GM12878 (cell line): Measurements from ENCODE around the gene CCDC187. TPM values are rescaled to one million over a fixed set of nuclear protein-coding genes. Genes with fewer than 3 reads are reported as not detected.
A peak's percentile ranks its signal among the peaks of the same experiment; 100 is the strongest.

ENCODE experiments used
- ATAC-seq: fragments of 200-7000 bp; cut with Tn5 transposase; 3 replicates; pipeline ENCODE4 v1.9.1; 2020; ENCODE audit warnings: mild to moderate bottlenecking, moderate library complexity
- BruUV-seq: library from RNA; stranded (reverse); fragments of 400-500 nt; replicated peaks from 2 replicates; lab custom pipeline; 2021; lab: Mats Ljungman, UMichigan
- CTCF ChIA-PET: fragments of 300-600 bp; sonication (Branson Sonifier 250); formaldehyde crosslinking; extraction: SDS; loops from one replicate; lab custom pipeline; 2021; ENCODE audit warnings: inconsistent platforms; lab: Yijun Ruan, JAX
- POLR2A ChIA-PET: fragments of 350-600 bp; formaldehyde crosslinking; extraction: SDS; loops from one replicate; lab custom pipeline; 2021; ENCODE audit warnings: inconsistent platforms; lab: Charles Lee
- RAD21 ChIA-PET: fragments of 300-600 bp; sonication (Branson Sonifier 250); formaldehyde crosslinking; loops from one replicate; lab custom pipeline; 2023; ENCODE audit warnings: antibody characterized with exemption; ENCODE audit not compliant: unreplicated experiment; lab: Charles Lee
- SMC1A ChIA-PET: fragments of 300-600 bp; sonication (Branson Sonifier 250); formaldehyde crosslinking; loops from one replicate; lab custom pipeline; 2023; ENCODE audit not compliant: unreplicated experiment, uncharacterized antibody; lab: Charles Lee
- DNase-seq: peaks from one replicate; pipeline ENCODE4 v3.0.0-alpha.2; 2011; ENCODE audit warnings: low read depth, low spot score
- FAIRE-seq: peaks from 3 replicates; lab custom pipeline; 2011; peaks lifted over from hg19 to GRCh38; lab: Jason Lieb, UNC
- H2AFZ ChIP-seq: 2 replicates; pipeline ENCODE4 v1.6.0; 2011; ENCODE audit warnings: low read depth, low read length, control low read depth; ENCODE audit not compliant: control insufficient read depth
- H3K27ac ChIP-seq: 2 replicates; pipeline ENCODE4 v1.5.1; 2011; ENCODE audit warnings: control low read depth; ENCODE audit not compliant: control insufficient read depth, insufficient read depth
- H3K27me3 ChIP-seq, 2 experiments: replicated peaks in 1 of 2; 2 replicates each; pipeline versions ENCODE4 v1.6.0 to v1.6.1; 2011; ENCODE audit warnings: low read length in 1 of 2; ENCODE audit not compliant: control insufficient read depth in 2 of 2, insufficient read depth in 2 of 2
- H3K36me3 ChIP-seq, 2 experiments: 2 replicates each; pipeline ENCODE4 v1.5.1; 2011; ENCODE audit warnings: low read length in 1 of 2; ENCODE audit not compliant: control insufficient read depth in 2 of 2, insufficient read depth in 2 of 2
- H3K4me1 ChIP-seq: 2 replicates; pipeline ENCODE4 v1.6.1; 2011; ENCODE audit warnings: mild to moderate bottlenecking, low read length, moderate library complexity, mixed read lengths; ENCODE audit not compliant: control insufficient read depth, insufficient read depth
- H3K4me2 ChIP-seq: 2 replicates; pipeline ENCODE4 v1.6.0; 2011; ENCODE audit warnings: control low read depth; ENCODE audit not compliant: control insufficient read depth, insufficient read depth
- H3K4me3 ChIP-seq: fragments of 200-600 bp; sonication (generic); 2 replicates; pipeline ENCODE4 v1.5.1; 2016
- H3K79me2 ChIP-seq: 2 replicates; pipeline ENCODE4 v1.6.0; 2011; ENCODE audit warnings: low read length; ENCODE audit not compliant: control insufficient read depth, insufficient read depth
- H3K9ac ChIP-seq: 2 replicates; pipeline ENCODE4 v1.8.0; 2011; ENCODE audit warnings: low read length, control low read depth, mixed read lengths; ENCODE audit not compliant: control insufficient read depth, insufficient read depth
- H3K9me3 ChIP-seq: replicated peaks from 3 replicates; pipeline ENCODE4 v1.5.1; 2011; ENCODE audit warnings: mild to moderate bottlenecking, low read length; ENCODE audit not compliant: control insufficient read depth, insufficient read depth
- H4K20me1 ChIP-seq: 2 replicates; pipeline ENCODE4 v1.6.0; 2011; ENCODE audit not compliant: control insufficient read depth, insufficient read depth
- BACH1 ChIP-seq: fragments of 450-650 bp; IDR thresholded peaks from 2 replicates; pipeline ENCODE4 v1.6.1; 2017; ENCODE audit warnings: mild to moderate bottlenecking, borderline replicate concordance
- BHLHE40 ChIP-seq, 2 experiments: fragments of 450-650 bp in 1 of 2; IDR thresholded peaks; 2 replicates each; pipeline ENCODE4 v1.6.1; 2011 to 2017; ENCODE audit warnings: low read depth in 2 of 2, borderline replicate concordance in 1 of 2, improper control_type of control experiment in 1 of 2, low read length in 1 of 2, mild to moderate bottlenecking in 1 of 2
- IKZF2 ChIP-seq, 2 experiments: fragments of 450-650 bp; IDR thresholded peaks; 2 replicates each; pipeline ENCODE4 v1.6.1; 2017; ENCODE audit warnings: mild to moderate bottlenecking in 2 of 2, moderate library complexity in 2 of 2
- NR2F1 ChIP-seq: fragments of 450-650 bp; conservative IDR thresholded peaks from 2 replicates; pipeline ENCODE4 v1.6.1; 2017; ENCODE audit warnings: mild to moderate bottlenecking
- SMAD5 ChIP-seq: IDR thresholded peaks from 2 replicates; pipeline ENCODE4 v1.6.1; 2016; ENCODE audit warnings: antibody characterized with exemption, low read depth
- WGBS: methylation state at CpG from one replicate; pipeline ENCODE4 v1.1.6; 2016; ENCODE audit warnings: low lambda C conversion rate; ENCODE audit not compliant: insufficient replicate concordance, insufficient coverage; ENCODE audit errors: missing lambda C conversion rate; 5-methylcytosine and 5-hydroxymethylcytosine counted together
- in situ Hi-C: fragments of 300-500 bp; cut with MboI; formaldehyde crosslinking; loops from 9 replicates; pipeline ENCODE4 v1.14.3; 2018; ENCODE audit warnings: mixed read lengths
- intact Hi-C: fragments of 100-400 bp; cut with micrococcal nuclease; formaldehyde crosslinking; loops from one replicate; pipeline ENCODE4 v1.14.2; 2022; ENCODE audit not compliant: unreplicated experiment
- polyA plus RNA-seq, 11 experiments: library from polyadenylated mRNA; depleted of rRNA in 4 of 11; unstranded in 6 of 11; stranded (reverse) in 5 of 11; fragments of >200 nt; fragmentation: Nextera tagmentation in 4 of 11; fragmentation: Illumina TruSeq in 1 of 11; extraction: Ambion mirVana in 4 of 11; extraction: Trizol in 1 of 11; gene quantifications; 1 replicate in 1 of 11; 2 replicates in 10 of 11; pipeline versions ENCODE4 v1.2.1 to v1.2.3, GENCODE V29; 2011 to 2016; ENCODE audit warnings: inconsistent platforms in 2 of 11, missing spikeins in 2 of 11, low read depth in 1 of 11
- total RNA-seq, 4 experiments: library from RNA; depleted of rRNA in 3 of 4; stranded (reverse); fragments of >200 nt in 3 of 4; fragmentation: Illumina TruSeq in 1 of 4; extraction: Trizol in 1 of 4; gene quantifications; 2 replicates each; pipeline versions ENCODE4 v1.2.1 to v1.2.3, GENCODE V29; 2013 to 2021
- TF ChIP-seq, protein P1 (sequence below): fragments of 450-650 bp; IDR thresholded peaks from 2 replicates; pipeline ENCODE4 v1.6.1; 2017; ENCODE audit warnings: low read depth, mild to moderate bottlenecking, moderate library complexity

The CCDC187 gene
- total and polyA plus RNA-seq, 10 of the 15 experiments (the other 5 are each of a cell fraction or from before 2014, with no cell fraction given) = 0.04 to 0.23 (median 0.04) TPM; not detected in 7

GRCh38 chr9:136297016-136297691 is 6.7 kb downstream of the CCDC187 start:
- ChIA-PET RAD21 (no interaction called here), POLR2A (no interaction called here), SMC1A (no interaction called here), CTCF (no interaction called here)
- H3K9ac ChIP-seq = no peak overlapping the region
- FAIRE-seq (no peak), DNase-seq (no peak), ATAC-seq (peak; percentile 89)
- 6% methylated on average over 25 of the region's 25 CpGs for WGBS
- H3K9me3 ChIP-seq = no peaks in the 10 kb centered on the region; the same call in 2 of the 3 replicates
- no peaks in the 10 kb centered on the region for H3K4me1 ChIP-seq
- no peak overlapping the region for H3K4me2 ChIP-seq
- H3K27ac ChIP-seq = no peak overlapping the region
- no peaks in the 10 kb centered on the region for H4K20me1 ChIP-seq
- TF ChIP-seq BHLHE40 (IDR thresholded peaks at IDR 0.05; ENCODE audit: borderline replicate concordance in 1 of 2, low read depth in 2 of 2, low read length in 1 of 2) (peak; percentile 25 to 77; a peak in 2 of 4 replicates), IKZF2 (IDR thresholded peaks at IDR 0.05) (no peak), BACH1 (0 out of 2 replicates have a peak, but pooled peaks have one; percentile 28), SMAD5 (no peak), NR2F1 (peak; percentile 50)
- TF ChIP-seq, protein P1, sequence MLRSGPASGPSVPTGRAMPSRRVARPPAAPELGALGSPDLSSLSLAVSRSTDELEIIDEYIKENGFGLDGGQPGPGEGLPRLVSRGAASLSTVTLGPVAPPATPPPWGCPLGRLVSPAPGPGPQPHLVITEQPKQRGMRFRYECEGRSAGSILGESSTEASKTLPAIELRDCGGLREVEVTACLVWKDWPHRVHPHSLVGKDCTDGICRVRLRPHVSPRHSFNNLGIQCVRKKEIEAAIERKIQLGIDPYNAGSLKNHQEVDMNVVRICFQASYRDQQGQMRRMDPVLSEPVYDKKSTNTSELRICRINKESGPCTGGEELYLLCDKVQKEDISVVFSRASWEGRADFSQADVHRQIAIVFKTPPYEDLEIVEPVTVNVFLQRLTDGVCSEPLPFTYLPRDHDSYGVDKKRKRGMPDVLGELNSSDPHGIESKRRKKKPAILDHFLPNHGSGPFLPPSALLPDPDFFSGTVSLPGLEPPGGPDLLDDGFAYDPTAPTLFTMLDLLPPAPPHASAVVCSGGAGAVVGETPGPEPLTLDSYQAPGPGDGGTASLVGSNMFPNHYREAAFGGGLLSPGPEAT = 0 out of 2 replicates have a peak, but pooled peaks have one; percentile 23
- H3K27me3 ChIP-seq = no peaks in the 10 kb centered on the region
- no peaks in the 10 kb centered on the region for H3K36me3 ChIP-seq
- no peak overlapping the region for H2AFZ ChIP-seq
- intact Hi-C loops = no loop called here
- no peaks in the 10 kb centered on the region for H3K79me2 ChIP-seq
- in situ Hi-C loops = no loop called here
- no TSS peak for BruUV-seq
- H3K4me3 ChIP-seq = no peak overlapping the region
